Stimulated activated CD8-positive, alpha-beta memory T cell treated with anti-CD3 and anti-CD28 coated beads, Interleukin-15, amount 100 ng/mL, for 1 hour (primary cell): ENCODE data around the gene CDC26.
A peak's percentile ranks its signal among the peaks of the same experiment; 100 is the strongest.
"Not testable (repeated sequence)": the region's sequence is repeated elsewhere in the genome, so short reads cannot be mapped to it uniquely, and the experiment has no call there.

Source experiments
- DNase-seq: peaks from one replicate; pipeline ENCODE4 v3.0.0-alpha.2; 2020; ENCODE audit warnings: low read depth

The CDC26 gene

DNA sequence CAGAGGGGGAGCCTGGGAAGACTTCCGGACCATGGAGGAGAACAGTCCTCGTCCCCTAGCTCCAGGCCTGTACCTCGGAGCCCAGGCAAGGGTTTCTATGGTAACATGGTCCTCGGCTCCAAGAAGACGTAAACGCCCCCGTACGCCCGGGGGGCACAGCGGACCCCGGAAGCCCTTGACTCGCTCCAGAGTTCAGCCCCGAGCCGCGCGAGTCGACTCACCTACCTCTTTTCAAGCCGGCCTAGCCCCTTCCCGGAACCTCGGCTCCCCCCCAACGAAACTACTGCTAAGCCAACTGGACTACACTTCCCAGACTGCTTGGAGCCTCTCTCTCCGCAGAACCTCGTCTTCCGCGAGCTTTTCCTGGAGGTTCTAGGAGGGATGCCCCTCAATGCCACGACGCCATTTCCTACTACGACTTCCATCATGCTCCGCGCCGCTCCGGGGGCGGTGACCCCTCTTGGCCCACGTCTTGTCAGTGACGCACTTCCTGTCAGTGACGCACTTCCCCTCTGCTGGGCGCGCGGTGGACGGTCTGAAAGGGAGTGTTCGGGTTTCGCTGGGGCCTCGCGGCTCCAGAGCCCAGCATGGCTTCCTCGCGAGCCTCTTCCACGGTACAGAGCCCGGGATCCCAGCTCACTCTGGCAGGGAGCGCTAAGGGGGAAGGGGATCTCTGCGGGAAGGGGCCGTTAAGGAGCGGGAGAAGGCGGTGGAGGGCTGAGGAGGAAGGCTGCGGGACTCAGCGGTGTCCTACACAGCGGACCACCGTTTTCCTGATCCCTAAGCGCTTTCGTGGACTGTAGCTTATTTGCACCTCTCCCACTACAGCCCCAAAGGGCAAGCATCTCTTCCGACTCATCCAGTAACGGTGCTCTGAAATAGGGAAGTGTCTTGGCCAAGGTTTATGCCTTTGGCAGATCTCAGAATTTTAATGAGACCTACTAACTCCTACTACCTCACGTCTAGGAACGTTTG is at the start of gene CDC26, which contains the start of gene PRPF4:
Gene CDC26, minus strand, starts transcription at position 416 of the 975 bp plus-strand sequence. CDS start 3,065 bp downstream, outside the sequence.
Gene PRPF4, plus strand, starts transcription at position 502 of the 975 bp plus-strand sequence. Its CDS starts 86 bp downstream, at position 588.
- DNase-seq, result peak; percentile 92

DNA sequence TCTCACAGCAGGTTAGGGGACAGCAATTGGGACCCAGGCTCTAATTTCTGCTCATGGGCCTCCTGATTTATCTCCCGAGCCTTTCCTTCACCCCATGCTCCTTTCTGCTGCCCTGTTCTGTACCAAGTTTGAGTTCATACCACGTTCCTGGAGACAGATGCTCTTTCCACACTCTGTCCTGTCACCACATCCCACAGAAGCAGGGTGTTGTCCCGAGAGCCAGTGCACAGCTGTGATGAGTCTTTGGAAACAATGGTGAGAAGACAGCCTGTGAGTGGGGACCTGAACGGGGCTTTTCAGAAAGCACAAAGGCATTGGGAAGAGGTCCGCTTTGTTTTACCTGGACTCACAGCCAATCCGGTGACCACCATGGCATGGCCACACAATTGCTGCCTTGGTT is 47.3 kb upstream of the CDC26 start:
- DNase-seq, result no peak

DNA sequence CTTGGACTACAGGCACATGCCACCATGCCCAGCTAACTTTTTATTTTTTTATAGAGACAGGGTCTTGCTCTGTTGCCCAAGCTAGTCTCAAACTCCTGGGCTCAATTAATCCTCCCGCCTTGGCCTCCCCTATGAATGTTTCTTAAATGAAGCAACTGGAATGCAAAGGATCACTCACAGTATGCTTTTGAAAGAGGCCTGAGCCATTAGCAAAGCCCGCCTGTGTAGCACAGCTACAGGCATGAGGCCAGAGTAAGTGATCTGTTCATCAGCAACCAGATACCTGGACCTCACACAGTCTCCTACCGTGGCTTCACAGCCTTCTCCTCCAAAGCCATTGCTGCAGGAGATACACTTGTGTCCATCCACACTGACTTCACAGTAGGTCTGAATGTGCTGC is 44.7 kb upstream of the CDC26 start:
- DNase-seq, result no peak

DNA sequence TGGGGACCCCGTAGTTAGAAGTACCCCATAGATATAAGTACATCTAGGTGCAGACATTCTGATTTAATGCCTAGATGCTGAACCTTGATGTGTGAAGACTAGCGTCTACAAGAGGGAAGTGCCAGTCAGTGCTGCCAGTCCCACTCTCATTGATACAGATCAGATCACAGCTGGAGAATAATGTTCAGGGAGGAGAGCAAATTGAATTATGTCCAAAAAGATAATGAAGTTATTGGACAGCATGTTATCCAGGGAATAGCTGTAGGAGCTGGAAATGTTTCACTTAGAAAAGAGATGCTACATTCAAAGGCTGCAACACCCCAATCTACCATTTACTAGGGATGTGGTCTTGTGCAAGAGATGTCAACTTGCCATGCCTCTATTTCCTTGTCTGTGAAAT is 43.7 kb upstream of the CDC26 start:
- no peak for DNase-seq

DNA sequence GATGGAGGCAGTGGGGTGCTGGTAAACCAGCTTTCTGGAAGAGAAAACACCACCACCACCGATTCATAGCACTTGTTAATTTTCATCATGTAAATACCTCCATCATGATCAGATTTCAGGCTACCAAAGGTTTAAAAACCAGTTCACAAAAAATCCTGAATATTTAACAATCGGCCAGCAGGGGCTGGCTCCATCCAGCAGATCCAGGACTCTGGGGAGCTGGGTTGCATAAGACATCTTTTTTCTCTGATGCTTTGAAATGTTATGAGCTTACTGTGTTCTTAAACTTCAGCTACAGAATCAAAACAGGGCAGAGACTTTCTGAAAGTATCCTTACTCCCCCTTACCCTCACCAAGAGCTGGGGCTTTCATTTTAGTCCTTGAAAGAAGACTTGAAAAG is 42.4 kb upstream of the CDC26 start:
- DNase-seq, result no peak

GRCh38 chr9:113316030-113316429 is 40.7 kb upstream of the CDC26 start:
- DNase-seq, result no peak

DNA sequence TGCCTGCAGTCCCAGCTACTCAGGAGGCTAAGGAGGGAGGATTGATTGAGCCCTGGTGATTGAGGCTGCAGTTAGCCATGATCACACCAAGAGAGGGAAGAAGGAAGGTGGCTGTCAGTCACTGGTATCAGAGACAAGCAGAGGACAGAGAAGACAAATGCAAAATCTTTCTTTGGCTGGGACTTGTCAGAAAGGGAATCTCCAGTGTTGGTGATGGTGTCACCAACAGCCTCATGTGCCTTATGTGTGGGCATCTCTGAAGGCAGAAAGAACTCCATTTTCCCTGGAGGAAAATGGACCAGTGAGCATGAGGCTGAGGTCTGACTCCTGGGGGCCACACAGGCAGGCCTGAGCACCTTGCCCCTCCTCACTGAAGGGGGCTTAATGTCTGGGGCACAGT is 39.9 kb upstream of the CDC26 start:
- no peak for DNase-seq

GRCh38 chr9:113313261-113313660 is 37.9 kb upstream of the CDC26 start:
- DNase-seq, result no peak

- DNase-seq, result no peak
Measured at GRCh38 chr9:113311961-113312360, 36.6 kb upstream of the CDC26 start.

DNA sequence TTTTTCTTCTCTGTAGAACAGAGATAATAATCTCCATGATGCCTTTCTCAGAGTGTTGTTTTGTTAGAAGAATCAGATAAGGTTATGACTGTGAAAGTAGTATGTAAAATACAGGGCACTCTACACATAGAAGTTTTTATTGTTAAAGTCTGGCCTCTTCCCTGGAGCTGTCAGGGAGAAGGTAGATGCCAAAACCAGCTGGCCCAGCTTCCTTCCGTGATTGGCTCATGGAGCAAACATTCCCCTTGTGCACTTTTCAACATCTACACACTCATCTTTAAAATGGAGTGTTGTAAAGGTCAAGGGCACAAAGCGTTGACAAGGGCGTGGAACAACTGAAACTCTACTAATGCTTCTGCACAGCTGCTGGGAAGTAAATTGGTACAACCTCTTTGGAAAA is 35.2 kb upstream of the CDC26 start:
- DNase-seq, result no peak

DNA sequence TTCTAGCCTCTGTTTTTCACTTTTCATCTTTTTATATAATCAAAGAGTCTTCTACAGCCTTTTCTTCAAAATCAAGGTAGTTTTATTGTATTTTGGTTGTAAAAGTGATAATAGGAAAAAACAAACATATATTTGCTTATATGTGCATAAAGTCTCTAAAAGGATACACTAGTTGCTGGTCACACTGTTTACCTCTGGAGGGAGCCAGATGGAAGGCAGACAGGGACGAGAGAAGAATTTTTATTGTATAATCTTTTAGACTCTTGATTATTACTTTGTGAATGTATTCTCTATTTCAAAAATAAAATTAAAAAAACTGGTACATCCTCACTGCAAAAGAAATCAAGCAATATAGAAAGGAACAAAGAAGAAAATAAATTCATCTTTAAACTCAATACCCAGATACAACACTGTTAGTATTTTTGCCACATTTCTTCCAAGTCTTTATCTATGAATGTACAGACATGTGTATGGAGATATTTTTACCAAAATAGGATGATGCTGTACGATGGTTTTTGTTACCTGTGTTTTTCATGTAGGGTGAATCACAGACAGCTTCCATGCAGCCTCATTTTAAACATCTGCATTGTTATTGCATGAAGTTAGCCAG is 33.9 kb upstream of the CDC26 start:
- no peak for DNase-seq

GRCh38 chr9:113307396-113307975 is 32.1 kb upstream of the CDC26 start:
- no peak for DNase-seq

GRCh38 chr9:113306566-113306965 is 31.2 kb upstream of the CDC26 start:
- DNase-seq, result no peak

DNA sequence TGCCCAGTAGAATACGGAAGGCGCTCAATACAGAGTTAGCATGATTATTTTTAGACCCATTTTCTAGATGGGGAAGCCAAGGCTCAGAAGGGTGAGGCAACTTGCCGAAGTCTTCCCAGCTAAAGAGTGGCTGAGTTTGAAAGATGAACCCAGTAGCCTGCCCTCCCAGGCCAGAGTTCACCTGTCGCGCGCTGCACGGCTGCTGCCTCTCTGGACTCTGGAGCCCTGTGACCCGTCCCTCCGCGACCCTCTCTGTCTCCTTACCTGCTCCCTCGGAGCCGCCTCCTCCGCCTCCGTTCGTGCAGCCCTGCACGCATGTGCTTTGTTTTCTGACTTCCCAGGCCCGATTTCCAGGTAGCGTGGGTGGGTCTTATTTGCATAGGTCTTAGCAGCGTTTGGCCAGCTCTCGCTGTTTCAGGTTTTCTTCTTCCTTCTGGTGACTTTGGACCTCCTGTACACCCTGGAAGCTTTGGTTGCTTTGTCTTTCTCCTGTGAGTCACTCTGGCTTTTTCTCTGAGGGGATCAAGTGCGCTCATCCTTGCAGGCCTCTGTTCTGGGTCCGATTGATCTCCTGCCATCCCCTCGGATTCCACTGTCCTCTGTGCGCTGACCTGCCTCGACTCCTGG is 27.5 kb upstream of the CDC26 start, which contains the start of gene RNF183:
Gene RNF183, minus strand, starts transcription at position 585 of the 627 bp plus-strand sequence. CDS start 5,192 bp downstream, outside the sequence.
- no peak for DNase-seq

- DNase-seq, result no peak
Measured at GRCh38 chr9:113301548-113301947, 26.2 kb upstream of the CDC26 start.

GRCh38 chr9:113299800-113300292 is 24.5 kb upstream of the CDC26 start:
- no peak for DNase-seq

DNA sequence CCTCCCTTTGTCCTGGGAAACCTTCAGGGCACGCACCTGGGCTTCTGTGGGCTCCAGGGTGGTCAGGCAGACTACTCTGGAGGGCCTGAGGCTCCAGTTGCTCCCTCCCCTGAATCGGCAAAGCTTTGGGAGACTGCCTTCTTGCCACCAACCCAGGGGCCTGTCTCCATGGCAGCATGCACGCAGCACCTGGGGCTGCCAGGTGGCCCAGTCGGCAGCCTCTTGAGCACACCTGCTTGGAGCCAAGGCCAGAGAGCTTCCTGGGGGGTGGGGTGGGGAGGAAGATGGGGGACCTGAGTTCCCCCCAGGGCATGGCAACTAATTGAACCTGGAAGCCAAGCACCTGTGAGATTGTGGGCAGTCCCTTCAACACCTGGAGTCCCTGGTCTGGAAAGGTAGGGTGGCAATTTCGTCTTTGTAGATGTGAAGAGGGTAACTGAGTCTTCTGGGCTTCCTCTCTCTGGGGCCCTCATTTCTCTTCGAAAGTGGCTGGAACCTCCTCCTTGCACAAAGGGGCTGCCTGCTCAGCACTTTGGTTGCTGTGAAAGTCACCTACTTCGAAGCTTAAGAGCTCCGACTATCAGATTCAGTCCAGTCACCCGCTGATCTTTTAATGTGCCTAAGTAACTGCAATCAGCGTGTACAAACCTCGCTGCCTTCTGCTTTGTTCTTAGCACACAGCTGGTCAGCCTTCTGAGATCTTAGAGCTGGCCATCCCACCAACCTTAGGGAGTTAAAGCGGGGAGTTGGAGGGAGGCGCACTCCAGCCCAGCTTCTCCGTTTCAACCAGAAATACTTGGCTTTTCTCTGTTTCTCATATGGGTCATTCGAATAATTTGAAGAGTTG is 23.8 kb upstream of the CDC26 start:
- no peak for DNase-seq

- DNase-seq, result no peak
Measured at GRCh38 chr9:113298311-113298710, 22.9 kb upstream of the CDC26 start.

GRCh38 chr9:113296796-113297558 is 21.6 kb upstream of the CDC26 start:
- no peak for DNase-seq

DNA sequence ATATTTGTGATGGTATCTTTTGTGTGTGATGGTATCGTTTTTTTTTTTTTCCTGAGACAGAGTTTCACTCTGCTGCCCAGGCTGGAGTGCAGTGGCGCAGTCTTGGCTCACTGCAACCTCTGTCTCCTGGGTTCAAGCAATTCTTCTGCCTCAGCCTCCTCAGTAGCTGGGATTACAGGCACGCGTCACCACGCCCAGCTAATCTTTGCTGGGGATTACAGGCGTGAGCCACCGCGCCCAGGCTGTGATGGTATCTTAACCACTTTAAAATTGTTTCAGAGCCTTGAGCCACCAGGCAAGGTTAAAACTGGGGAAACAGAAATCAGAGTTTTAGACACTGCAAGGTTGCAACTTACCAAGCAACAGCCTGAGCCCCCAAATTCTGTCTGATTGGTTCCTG is 20.9 kb upstream of the CDC26 start:
- not testable (repeated sequence) for DNase-seq
